Nephron (organoid): ENCODE results near the gene ZNF487.

ENCODE experiments used
- H3K27ac Mint-ChIP-seq, 3 experiments: 2 replicates each; pipeline ENCODE4 v1.8.0; 2020; ENCODE audit warnings: mixed read lengths in 3 of 3, mild to moderate bottlenecking in 2 of 3, moderate library complexity in 1 of 3
- H3K27me3 Mint-ChIP-seq: 2 replicates; pipeline ENCODE4 v1.8.0; 2021; ENCODE audit warnings: low read depth, mild to moderate bottlenecking, moderate library complexity, mixed read lengths
- H3K36me3 Mint-ChIP-seq: 2 replicates; pipeline ENCODE4 v1.8.0; 2020; ENCODE audit warnings: low read depth, mixed read lengths
- H3K4me1 Mint-ChIP-seq: 2 replicates; pipeline ENCODE4 v1.8.0; 2020; ENCODE audit warnings: mixed read lengths
- H3K4me3 Mint-ChIP-seq, 3 experiments: 2 replicates each; pipeline ENCODE4 v1.8.0; 2020; ENCODE audit warnings: mild to moderate bottlenecking in 3 of 3, mixed read lengths in 3 of 3, moderate library complexity in 2 of 3
- H3K9me3 Mint-ChIP-seq: 2 replicates; pipeline ENCODE4 v1.8.0; 2020; ENCODE audit warnings: mixed read lengths
- CTCF ChIP-seq, 3 experiments: fragments of 200-600 bp; sonication (generic); IDR thresholded peaks; one replicate each; pipeline ENCODE4 v1.5.0; 2021; ENCODE audit warnings: antibody characterized with exemption in 3 of 3; ENCODE audit not compliant: unreplicated experiment in 3 of 3

Gene ZNF487

GRCh38 chr10:43502931-43503330, 66.0 kb downstream of the ZNF487 start:
- no peak overlapping the region for H3K4me3 Mint-ChIP-seq
- H3K9me3 Mint-ChIP-seq, result no peaks in the 10 kb centered on the region
- no peaks in the 10 kb centered on the region for H3K4me1 Mint-ChIP-seq
- no peaks in the 10 kb centered on the region for H3K27me3 Mint-ChIP-seq
- TF ChIP-seq CTCF (IDR thresholded peaks at IDR 0.05; ENCODE audit: unreplicated experiment in 3 of 3), result no peak
- H3K36me3 Mint-ChIP-seq, result no peaks in the 10 kb centered on the region
- H3K27ac Mint-ChIP-seq, result no peak overlapping the region

GRCh38 chr10:43524434-43525247, 87.7 kb downstream of the ZNF487 start:
- Mint-ChIP-seq H3K36me3 (peaks cover 8% of the 10 kb centered on the region), H3K4me3 (no peak overlapping the region), H3K9me3 (peaks cover 69% of the 10 kb centered on the region), H3K27me3 (peaks cover 4% of the 10 kb centered on the region), H3K27ac (no peak overlapping the region), H3K4me1 (no peaks in the 10 kb centered on the region)
- no peak for TF ChIP-seq CTCF (IDR thresholded peaks at IDR 0.05; ENCODE audit: unreplicated experiment in 3 of 3)
